HepG2 (cell line): ENCODE data around the gene NDUFC1. TPM values are rescaled to one million over a fixed set of nuclear protein-coding genes. Genes with fewer than 3 reads are reported as not detected.
A peak's percentile ranks its signal among the peaks of the same experiment; 100 is the strongest.

ENCODE experiments used
- ATF2 ChIP-seq: sonication (generic); formaldehyde crosslinking; IDR thresholded peaks from 2 replicates; pipeline ENCODE4 v1.4.0; 2020; ENCODE audit warnings: missing genetic modification reagents
- ATF5 ChIP-seq: sonication (generic); formaldehyde crosslinking; IDR thresholded peaks from 2 replicates; pipeline ENCODE4 v1.4.0; 2020; ENCODE audit warnings: mild to moderate bottlenecking, low read depth, missing genetic modification reagents
- DNMT3B ChIP-seq: conservative IDR thresholded peaks from 2 replicates; pipeline ENCODE4 v1.6.1; 2016; ENCODE audit warnings: missing biosample characterization, control low read depth
- ELF3 ChIP-seq: IDR thresholded peaks from 2 replicates; pipeline ENCODE4 v1.6.1; 2016; ENCODE audit warnings: missing genetic modification reagents, missing compliant biosample characterization
- KDM1A ChIP-seq: IDR thresholded peaks from 2 replicates; pipeline ENCODE4 v1.6.1; 2016; ENCODE audit warnings: missing compliant biosample characterization
- KDM5B ChIP-seq: sonication (generic); formaldehyde crosslinking; IDR thresholded peaks from 2 replicates; pipeline ENCODE4 v1.4.0; 2020; ENCODE audit warnings: missing genetic modification reagents, mild to moderate bottlenecking, borderline replicate concordance
- KLF16 ChIP-seq, 2 experiments: sonication (generic) in 1 of 2; formaldehyde crosslinking in 1 of 2; IDR thresholded peaks; 2 replicates each; pipeline versions ENCODE4 v1.6.1 to v1.8.0; 2016 to 2023; ENCODE audit warnings: missing genetic modification reagents in 2 of 2, missing compliant biosample characterization in 1 of 2
- KLF6 ChIP-seq: IDR thresholded peaks from 2 replicates; pipeline ENCODE4 v1.8.0; 2016; ENCODE audit warnings: missing biosample characterization, missing genetic modification reagents
- LCORL ChIP-seq, 2 experiments: fragments of 450-650 bp in 1 of 2; sonication (generic) in 1 of 2; formaldehyde crosslinking in 1 of 2; IDR thresholded peaks; 2 replicates each; pipeline versions ENCODE4 v1.5.0 to v1.6.1; 2017 to 2020; ENCODE audit warnings: antibody characterized with exemption in 1 of 2, missing genetic modification reagents in 1 of 2
- MED8 ChIP-seq: sonication (generic); formaldehyde crosslinking; IDR thresholded peaks from 2 replicates; pipeline ENCODE4 v1.8.1; 2023; ENCODE audit warnings: mild to moderate bottlenecking, missing genetic modification reagents; ENCODE audit not compliant: insufficient replicate concordance
- NCOA2 ChIP-seq: sonication (generic); formaldehyde crosslinking; IDR thresholded peaks from 2 replicates; pipeline ENCODE4 v1.8.0; 2022; ENCODE audit warnings: inconsistent platforms
- NFE2L1 ChIP-seq: sonication (generic); formaldehyde crosslinking; IDR thresholded peaks from 2 replicates; pipeline ENCODE4 v1.4.0; 2020; ENCODE audit warnings: missing genetic modification reagents, mild to moderate bottlenecking, borderline replicate concordance
- SAFB2 ChIP-seq: sonication (generic); formaldehyde crosslinking; IDR thresholded peaks from 2 replicates; pipeline ENCODE4 v1.5.1; 2020; ENCODE audit warnings: missing genetic modification reagents, low read depth, mild to moderate bottlenecking, borderline replicate concordance
- TBX3 ChIP-seq: fragments of 450-650 bp; IDR thresholded peaks from 2 replicates; pipeline ENCODE4 v1.6.1; 2017; ENCODE audit warnings: antibody characterized with exemption, mild to moderate bottlenecking, inconsistent platforms, borderline replicate concordance
- TEAD2 ChIP-seq: sonication (generic); formaldehyde crosslinking; IDR thresholded peaks from 2 replicates; pipeline ENCODE4 v1.9.0; 2021; ENCODE audit warnings: missing genetic modification reagents
- TSC22D2 ChIP-seq: sonication (generic); formaldehyde crosslinking; IDR thresholded peaks from 2 replicates; pipeline ENCODE4 v1.5.1; 2020; ENCODE audit warnings: missing genetic modification reagents, mild to moderate bottlenecking, borderline replicate concordance
- U2AF2 ChIP-seq: fragments of 200-400 bp; formaldehyde crosslinking; IDR thresholded peaks from 2 replicates; pipeline ENCODE4 v1.6.1; 2017; ENCODE audit warnings: low read depth, mild to moderate bottlenecking, low read length
- ZHX1 ChIP-seq: sonication (generic); formaldehyde crosslinking; IDR thresholded peaks from 2 replicates; pipeline ENCODE4 v1.8.1; 2022; ENCODE audit warnings: low read depth, mild to moderate bottlenecking, missing genetic modification reagents
- ZMYM4 ChIP-seq: sonication (generic); formaldehyde crosslinking; IDR thresholded peaks from 2 replicates; pipeline ENCODE4 v1.8.1; 2023; ENCODE audit warnings: mild to moderate bottlenecking, missing genetic modification reagents
- ZNF20 ChIP-seq: sonication (generic); formaldehyde crosslinking; IDR thresholded peaks from 2 replicates; pipeline ENCODE4 v1.4.0; 2020; ENCODE audit warnings: mild to moderate bottlenecking, moderate library complexity, missing genetic modification reagents
- ZNF552 ChIP-seq: sonication (generic); formaldehyde crosslinking; IDR thresholded peaks from 2 replicates; pipeline ENCODE4 v1.9.0; 2022; ENCODE audit warnings: missing genetic modification reagents, mild to moderate bottlenecking, borderline replicate concordance
- ZNF772 ChIP-seq: sonication (generic); formaldehyde crosslinking; IDR thresholded peaks from 2 replicates; pipeline ENCODE4 v1.5.0; 2020; ENCODE audit warnings: mild to moderate bottlenecking, missing genetic modification reagents
- ZNF839 ChIP-seq: sonication (generic); formaldehyde crosslinking; IDR thresholded peaks from 2 replicates; pipeline ENCODE4 v1.4.0; 2020; ENCODE audit warnings: missing genetic modification reagents, mild to moderate bottlenecking, borderline replicate concordance
- ZNF879 ChIP-seq: sonication (generic); formaldehyde crosslinking; IDR thresholded peaks from 2 replicates; pipeline ENCODE4 v1.8.1; 2023; ENCODE audit warnings: missing genetic modification reagents
- ZZZ3 ChIP-seq: sonication (generic); formaldehyde crosslinking; IDR thresholded peaks from 2 replicates; pipeline ENCODE4 v1.4.0; 2020; ENCODE audit warnings: missing genetic modification reagents, mild to moderate bottlenecking, borderline replicate concordance
- polyA plus RNA-seq, 8 experiments: library from polyadenylated mRNA; depleted of rRNA in 3 of 8; stranded (reverse) in 7 of 8; unstranded in 1 of 8; fragments of >200 nt; fragmentation: Illumina TruSeq in 4 of 8; extraction: Trizol in 4 of 8; gene quantifications; 2 replicates each; pipeline versions ENCODE4 v1.2.1 to v1.2.3, GENCODE V29; 2011 to 2016; ENCODE audit warnings: low read depth in 4 of 8, missing spikeins in 1 of 8, mixed read lengths in 1 of 8; ENCODE audit not compliant: insufficient read depth in 1 of 8
- total RNA-seq, 5 experiments: library from RNA; depleted of rRNA; stranded (reverse); fragments of >200 nt; fragmentation: Illumina TruSeq; extraction: Trizol; gene quantifications; 2 replicates each; pipeline ENCODE4 v1.2.3, GENCODE V29; 2016; ENCODE audit warnings: low read depth in 1 of 5

The NDUFC1 gene
- total and polyA plus RNA-seq, 2 of the 13 experiments (the other 11 are each of a cell fraction or from before 2014, with no cell fraction given), result 43.4 to 96.4 TPM

- TF ChIP-seq KLF16 (CRISPR knock-in tag; IDR thresholded peaks at IDR 0.05) (peak in 1 of 2 experiments; percentile 66; a peak in 1 of 4 replicates), ZNF20 (no peak), TEAD2 (CRISPR knock-in tag) (no peak), SAFB2 (peak; percentile 30), TSC22D2 (CRISPR knock-in tag) (0 out of 2 replicates have a peak, but pooled peaks have one; percentile 23), KDM5B (CRISPR knock-in tag) (peak; percentile 64; the same call in 1 of the 2 replicates), ZNF839 (CRISPR knock-in tag) (0 out of 2 replicates have a peak, but pooled peaks have one; percentile 26), ELF3 (CRISPR knock-in tag) (peak; percentile 84), ZMYM4 (CRISPR knock-in tag) (peak; percentile 96), MED8 (CRISPR knock-in tag) (peak; percentile 46), DNMT3B (0 out of 2 replicates have a peak, but pooled peaks have one; percentile 78), NFE2L1 (no peak), ZNF552 (CRISPR knock-in tag) (no peak), KDM1A (no peak; the same call in 1 of the 2 replicates), KLF6 (CRISPR knock-in tag) (peak; percentile 28; the same call in 1 of the 2 replicates), ZNF772 (peak; percentile 91; the same call in 1 of the 2 replicates), U2AF2 (0 out of 2 replicates have a peak, but pooled peaks have one; percentile 35), ZNF879 (0 out of 2 replicates have a peak, but pooled peaks have one; percentile 19), NCOA2 (peak; percentile 38), ZHX1 (CRISPR knock-in tag) (peak; percentile 42; the same call in 1 of the 2 replicates), ATF5 (CRISPR knock-in tag) (no peak), LCORL (IDR thresholded peaks at IDR 0.05) (no peak), LCORL (CRISPR knock-in tag; IDR thresholded peaks at IDR 0.05) (peak; percentile 65; the same call in 1 of the 2 replicates), TBX3 (peak; percentile 27; the same call in 1 of the 2 replicates), ZZZ3 (CRISPR knock-in tag) (peak; percentile 40; the same call in 1 of the 2 replicates), ATF2 (CRISPR knock-in tag) (peak; percentile 70)
Measured at GRCh38 chr4:139301113-139301820, 1.0 kb downstream of the NDUFC1 start, which contains the start of gene NAA15 (continued).
